ENCODE measurements around the gene ITPKB.

ITPKB gene

DNA sequence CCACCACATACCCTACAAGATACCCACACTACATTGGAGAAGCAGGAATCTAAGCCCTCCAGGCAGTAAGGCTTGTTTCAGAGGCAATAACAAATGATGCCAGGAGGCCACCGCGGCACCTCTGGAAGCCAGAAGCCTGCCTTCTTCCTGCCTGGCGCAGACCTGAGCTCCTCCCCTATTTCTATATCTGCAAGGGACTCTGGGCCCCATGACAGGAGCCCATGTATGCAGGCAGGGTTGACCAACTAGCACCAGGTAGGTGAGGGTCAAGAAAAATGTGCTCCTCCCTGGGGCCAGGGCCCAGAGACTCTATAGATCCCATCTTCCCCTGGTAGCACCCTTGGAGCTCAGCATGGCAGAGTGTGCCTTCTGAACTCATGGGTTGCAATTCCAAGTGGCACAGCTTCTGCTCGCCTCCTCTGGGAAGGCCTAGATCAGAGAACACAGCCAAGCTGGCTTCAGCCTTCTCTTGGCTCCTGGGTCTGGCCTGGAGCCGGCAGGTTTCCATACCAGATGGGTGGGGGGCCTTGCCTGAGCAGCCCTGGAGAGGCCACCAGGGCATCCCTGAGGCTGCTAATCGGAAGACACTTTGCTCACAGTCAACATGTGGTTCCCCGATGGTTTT, 105.4 kb downstream of the ITPKB start:
- Histone ChIP-seq H3K27me3 (no peaks in the 10 kb centered on the region), H3K9me3 (no peaks in the 10 kb centered on the region), H3K36me3 (no peaks in the 10 kb centered on the region), H3K4me3 (ENCODE audit: low read depth, low read length) (no peak overlapping the region), H3K4me1 (no peaks in the 10 kb centered on the region)
- TF ChIP-seq, protein P1, sequence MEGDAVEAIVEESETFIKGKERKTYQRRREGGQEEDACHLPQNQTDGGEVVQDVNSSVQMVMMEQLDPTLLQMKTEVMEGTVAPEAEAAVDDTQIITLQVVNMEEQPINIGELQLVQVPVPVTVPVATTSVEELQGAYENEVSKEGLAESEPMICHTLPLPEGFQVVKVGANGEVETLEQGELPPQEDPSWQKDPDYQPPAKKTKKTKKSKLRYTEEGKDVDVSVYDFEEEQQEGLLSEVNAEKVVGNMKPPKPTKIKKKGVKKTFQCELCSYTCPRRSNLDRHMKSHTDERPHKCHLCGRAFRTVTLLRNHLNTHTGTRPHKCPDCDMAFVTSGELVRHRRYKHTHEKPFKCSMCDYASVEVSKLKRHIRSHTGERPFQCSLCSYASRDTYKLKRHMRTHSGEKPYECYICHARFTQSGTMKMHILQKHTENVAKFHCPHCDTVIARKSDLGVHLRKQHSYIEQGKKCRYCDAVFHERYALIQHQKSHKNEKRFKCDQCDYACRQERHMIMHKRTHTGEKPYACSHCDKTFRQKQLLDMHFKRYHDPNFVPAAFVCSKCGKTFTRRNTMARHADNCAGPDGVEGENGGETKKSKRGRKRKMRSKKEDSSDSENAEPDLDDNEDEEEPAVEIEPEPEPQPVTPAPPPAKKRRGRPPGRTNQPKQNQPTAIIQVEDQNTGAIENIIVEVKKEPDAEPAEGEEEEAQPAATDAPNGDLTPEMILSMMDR (IDR thresholded peaks at IDR 0.05; ENCODE audit: low read depth, low read length): no peak
- DNase-seq: no peak

DNA sequence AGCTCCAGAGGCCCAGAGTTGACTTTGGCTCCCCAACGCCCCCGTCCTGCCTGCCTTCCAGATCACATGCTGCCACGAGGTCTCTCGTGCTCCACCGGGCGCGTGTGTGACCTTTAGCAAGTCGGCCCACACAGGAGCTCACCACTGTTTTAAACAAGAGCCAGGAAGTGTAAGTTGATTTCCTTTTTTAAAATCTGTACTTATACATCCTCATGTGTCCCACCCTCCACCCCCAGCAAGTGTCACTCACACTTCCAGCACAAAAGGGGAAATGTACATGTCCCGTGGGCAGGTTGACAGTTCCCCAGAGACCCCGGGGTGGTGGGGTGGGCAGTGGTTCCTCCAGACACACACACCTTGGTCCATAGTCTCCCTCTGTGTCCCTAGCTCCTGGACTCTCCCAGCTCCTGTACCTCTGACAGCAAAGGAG, 106.1 kb downstream of the ITPKB start:
- H3K4me3 ChIP-seq (ENCODE audit: low read depth, low read length): no peak overlapping the region
- TF ChIP-seq, protein P1 (IDR thresholded peaks at IDR 0.05; ENCODE audit: low read depth, low read length): no peak
- no peaks in the 10 kb centered on the region for H3K9me3 ChIP-seq
- peak; percentile 5 for DNase-seq
- H3K36me3 ChIP-seq: no peaks in the 10 kb centered on the region
- no peaks in the 10 kb centered on the region for H3K27me3 ChIP-seq
- no peaks in the 10 kb centered on the region for H3K4me1 ChIP-seq

DNA sequence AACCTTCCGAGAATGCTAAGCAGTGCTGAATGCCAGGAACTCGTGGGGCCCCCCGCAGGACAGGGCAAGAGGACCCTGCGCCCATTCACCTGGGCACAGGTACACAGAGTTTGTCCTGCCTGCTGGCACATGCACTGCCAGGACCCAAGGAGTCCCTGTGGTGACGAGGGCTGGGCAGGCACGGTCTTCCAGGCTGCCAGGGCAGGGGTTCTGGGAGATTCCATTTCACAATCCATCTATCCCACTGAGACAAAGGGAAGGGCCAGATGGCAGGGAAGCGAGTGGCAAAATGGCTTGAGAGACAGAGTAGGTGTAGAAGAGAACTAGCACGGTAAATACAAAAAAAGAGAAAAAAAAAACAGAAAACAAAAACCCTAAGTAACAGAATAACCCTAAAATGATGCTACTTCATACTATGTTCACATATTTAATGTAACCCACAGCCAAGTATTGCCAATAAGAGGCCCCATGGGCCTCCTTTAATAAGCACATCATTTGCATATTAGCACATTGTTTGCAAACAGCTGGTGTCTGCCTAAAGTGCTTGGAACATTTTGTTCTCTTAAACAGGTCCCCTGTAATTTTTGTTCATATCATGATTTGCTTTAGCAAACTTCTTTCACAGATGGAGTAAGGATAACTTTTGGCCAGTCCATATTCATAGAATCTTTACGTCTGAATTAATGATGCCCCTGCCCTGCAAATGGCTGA, 106.8 kb downstream of the ITPKB start:
- Histone ChIP-seq H3K4me1 (no peaks in the 10 kb centered on the region), H3K36me3 (no peaks in the 10 kb centered on the region), H3K27me3 (no peaks in the 10 kb centered on the region), H3K9me3 (no peaks in the 10 kb centered on the region), H3K4me3 (ENCODE audit: low read depth, low read length) (no peak overlapping the region)
- DNase-seq: no peak
- TF ChIP-seq, protein P1 (IDR thresholded peaks at IDR 0.05; ENCODE audit: low read depth, low read length): no peak

DNA sequence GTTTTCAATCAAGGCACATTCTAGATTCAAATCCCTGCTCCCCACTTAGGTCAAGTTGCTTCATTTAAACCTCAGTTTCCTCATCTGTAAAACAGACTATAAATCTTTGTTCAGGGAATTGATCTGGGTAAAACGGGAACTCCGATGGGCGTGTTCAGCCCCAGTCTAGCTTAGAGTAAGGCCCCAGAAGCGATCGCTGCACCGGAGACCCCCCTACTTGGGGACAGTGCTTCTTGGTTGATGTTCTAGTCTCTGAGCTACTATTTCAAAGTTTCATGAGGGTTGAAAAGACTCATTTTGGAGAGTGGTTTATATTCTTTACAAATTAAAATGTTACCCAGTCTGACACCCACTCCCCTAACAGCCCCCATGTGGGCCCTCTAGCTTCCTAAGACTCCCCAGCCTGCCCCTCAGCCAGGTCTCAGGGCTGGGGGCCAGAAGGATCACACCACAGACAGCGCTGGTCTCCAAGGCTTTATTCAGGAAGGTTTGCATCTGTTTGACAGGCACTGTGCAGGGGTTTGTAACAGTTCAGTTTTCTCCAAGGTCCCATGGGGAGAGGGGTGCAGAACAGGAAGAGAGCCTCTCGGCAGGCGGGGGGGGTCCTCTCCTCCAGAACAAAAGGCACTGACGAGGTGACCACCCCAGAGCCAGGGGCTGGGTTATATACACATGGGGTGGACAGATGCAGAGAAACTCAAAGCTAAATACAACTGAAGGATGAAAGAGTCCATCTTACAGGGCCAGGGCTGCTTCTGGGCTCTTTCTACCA, 107.7 kb downstream of the ITPKB start:
- H3K4me1 ChIP-seq: no peaks in the 10 kb centered on the region
- no peaks in the 10 kb centered on the region for H3K9me3 ChIP-seq
- H3K27me3 ChIP-seq: no peaks in the 10 kb centered on the region
- no peaks in the 10 kb centered on the region for H3K36me3 ChIP-seq
- TF ChIP-seq, protein P1 (IDR thresholded peaks at IDR 0.05; ENCODE audit: low read depth, low read length): no peak
- no peak overlapping the region for H3K4me3 ChIP-seq (ENCODE audit: low read depth, low read length)
- no peak for DNase-seq

DNA sequence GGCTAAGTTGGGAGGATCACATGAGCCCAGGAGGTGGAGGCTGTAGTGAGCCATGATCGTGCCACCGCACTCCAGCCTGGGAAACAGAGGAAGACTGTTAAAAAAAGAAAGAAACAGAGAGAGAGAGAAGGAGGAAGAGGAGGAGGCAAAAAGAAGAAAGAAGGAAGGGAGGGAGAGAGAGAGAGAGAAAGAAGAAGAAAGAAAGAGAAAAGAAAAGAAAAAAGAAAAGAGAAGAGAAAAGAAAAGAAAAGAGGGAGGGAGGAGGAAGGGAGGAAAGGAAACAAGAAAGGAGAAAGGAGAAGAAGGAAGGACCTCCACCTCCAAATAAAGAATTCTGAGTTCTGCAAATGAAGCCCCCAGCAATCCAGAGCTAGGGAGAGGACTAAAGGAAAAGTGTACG, 108.5 kb downstream of the ITPKB start:
- H3K4me3 ChIP-seq (ENCODE audit: low read depth, low read length): no peak overlapping the region
- no peaks in the 10 kb centered on the region for H3K9me3 ChIP-seq
- DNase-seq: no peak
- no peaks in the 10 kb centered on the region for H3K36me3 ChIP-seq
- TF ChIP-seq, protein P1 (IDR thresholded peaks at IDR 0.05; ENCODE audit: low read depth, low read length): no peak
- H3K27me3 ChIP-seq: no peaks in the 10 kb centered on the region
- H3K4me1 ChIP-seq: no peaks in the 10 kb centered on the region

All from BE2C (cell line).